ENCODE data around the gene CACNA2D1. TPM values are rescaled to one million over a fixed set of nuclear protein-coding genes. Genes with fewer than 3 reads are reported as not detected.

Gene CACNA2D1
- polyA plus RNA-seq, 1 experiment, result 6.0 TPM

DNA sequence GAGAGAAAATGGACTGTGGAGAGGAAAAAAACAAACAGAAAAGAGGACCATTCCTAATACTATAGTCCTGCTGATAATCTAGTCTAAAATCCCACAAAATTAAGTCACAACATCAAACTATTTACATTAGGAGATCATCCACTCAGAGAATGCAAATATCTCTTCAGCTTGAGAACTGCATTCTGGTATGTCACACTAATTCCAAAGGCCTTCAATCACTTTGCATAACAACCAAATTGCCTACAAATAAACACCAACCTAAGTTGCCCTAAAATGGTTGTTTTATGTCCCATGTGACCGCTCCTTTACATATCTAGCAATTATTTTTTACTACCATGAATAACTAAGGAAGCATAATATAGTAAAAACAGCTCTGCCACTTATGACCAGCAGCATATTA lies 264.3 kb downstream of the CACNA2D1 start:
- Histone ChIP-seq H3K4me3 (ENCODE audit: low read depth, low read length) (no peak overlapping the region), H3K27me3 (ENCODE audit: control insufficient read depth, insufficient read depth, low read length) (no peaks in the 10 kb centered on the region), H3K36me3 (ENCODE audit: control insufficient read depth, insufficient read depth, low read length) (no peaks in the 10 kb centered on the region)
- POLR2A ChIA-PET, result no interaction called here
- no peak for DNase-seq (ENCODE audit: low read depth)
- CTCF ChIA-PET, result interaction anchor here (0.9 to 1.5 kb wide), 2 partner anchors 18 to 55 kb away, joined by 4 read pairs; no protein-coding TSS in a partner anchor
- no peak for TF ChIP-seq CTCF (IDR thresholded peaks at IDR 0.05; ENCODE audit: insufficient read depth, low read depth, low read length)

- CTCF ChIA-PET, result no interaction called here
- no peaks in the 10 kb centered on the region for H3K36me3 ChIP-seq (ENCODE audit: control insufficient read depth, insufficient read depth, low read length)
- POLR2A ChIA-PET, result no interaction called here
- H3K4me3 ChIP-seq (ENCODE audit: low read depth, low read length), result no peak overlapping the region
- no peaks in the 10 kb centered on the region for H3K27me3 ChIP-seq (ENCODE audit: control insufficient read depth, insufficient read depth, low read length)
- no peak for DNase-seq (ENCODE audit: low read depth)
- TF ChIP-seq CTCF (IDR thresholded peaks at IDR 0.05; ENCODE audit: insufficient read depth, low read depth, low read length), result no peak
These were observed 268.3 kb downstream of the CACNA2D1 start for GRCh38 chr7:82175319-82175718.

DNA sequence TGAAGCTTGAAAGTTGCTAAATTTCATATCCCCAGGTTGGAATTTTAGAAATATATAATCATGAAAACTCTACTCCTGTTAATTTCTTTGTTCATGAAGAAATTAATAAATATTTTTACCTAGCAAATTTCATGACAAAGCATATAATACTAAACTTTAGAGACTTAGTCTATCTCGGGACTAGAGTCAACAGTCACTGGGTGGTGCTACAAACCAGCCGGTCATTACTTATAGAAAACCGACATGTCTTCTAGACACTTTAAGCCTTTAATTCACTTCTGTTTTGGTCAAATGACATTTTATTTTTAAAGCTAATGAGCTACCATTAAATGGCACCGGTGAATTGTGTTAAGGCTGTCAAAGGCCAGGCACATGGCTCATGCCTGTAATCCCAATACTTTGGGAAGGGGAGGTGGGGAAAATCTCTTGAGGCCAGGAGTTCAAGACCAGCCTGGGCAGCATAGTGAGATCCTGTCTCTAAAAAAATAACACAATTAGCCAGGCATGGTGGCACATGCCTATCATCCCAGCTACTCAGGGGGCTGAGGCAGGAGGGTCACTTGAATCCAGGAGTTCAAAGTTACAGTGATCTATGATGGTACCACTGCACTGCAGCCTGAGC lies 270.1 kb downstream of the CACNA2D1 start:
- ChIA-PET POLR2A (no interaction called here), CTCF (interaction anchor here (1.6 kb wide), 1 partner anchor 9 kb away, joined by 4 read pairs; no protein-coding TSS in a partner anchor)
- TF ChIP-seq CTCF (IDR thresholded peaks at IDR 0.05; ENCODE audit: insufficient read depth, low read depth, low read length), result no peak
- no peaks in the 10 kb centered on the region for H3K27me3 ChIP-seq (ENCODE audit: control insufficient read depth, insufficient read depth, low read length)
- DNase-seq (ENCODE audit: low read depth), result no peak
- no peak overlapping the region for H3K4me3 ChIP-seq (ENCODE audit: low read depth, low read length)
- H3K36me3 ChIP-seq (ENCODE audit: control insufficient read depth, insufficient read depth, low read length), result no peaks in the 10 kb centered on the region

DNA sequence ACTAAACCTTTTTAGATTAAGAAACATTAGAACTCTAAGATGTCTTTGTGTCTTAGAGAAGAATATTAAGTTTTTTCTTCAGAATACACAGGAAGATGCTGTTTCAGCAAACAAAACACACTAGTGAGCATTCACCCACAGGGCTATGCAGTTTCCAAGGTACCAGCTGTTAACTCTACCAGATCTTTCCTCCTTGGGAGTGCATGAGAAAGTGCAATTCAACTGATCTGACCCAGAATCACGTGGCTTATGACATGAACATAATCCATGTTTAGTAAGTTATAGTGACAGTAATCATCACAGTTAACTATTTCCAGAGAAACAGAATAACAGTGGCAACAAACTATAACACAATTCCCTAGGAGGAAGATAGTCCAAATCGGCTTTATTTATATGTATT lies 270.7 kb downstream of the CACNA2D1 start:
- Histone ChIP-seq H3K36me3 (ENCODE audit: control insufficient read depth, insufficient read depth, low read length) (no peaks in the 10 kb centered on the region), H3K4me3 (ENCODE audit: low read depth, low read length) (no peak overlapping the region), H3K27me3 (ENCODE audit: control insufficient read depth, insufficient read depth, low read length) (no peaks in the 10 kb centered on the region)
- no peak for TF ChIP-seq CTCF (IDR thresholded peaks at IDR 0.05; ENCODE audit: insufficient read depth, low read depth, low read length)
- CTCF ChIA-PET, result interaction anchor here (1.6 kb wide), 1 partner anchor 8 kb away, joined by 4 read pairs; no protein-coding TSS in a partner anchor
- DNase-seq (ENCODE audit: low read depth), result no peak
- POLR2A ChIA-PET, result no interaction called here

- TF ChIP-seq CTCF (IDR thresholded peaks at IDR 0.05; ENCODE audit: insufficient read depth, low read depth, low read length), result no peak
- no peaks in the 10 kb centered on the region for H3K36me3 ChIP-seq (ENCODE audit: control insufficient read depth, insufficient read depth, low read length)
- ChIA-PET POLR2A (no interaction called here), CTCF (interaction anchor here (0.6 kb wide), 1 partner anchor 340 kb away, joined by 3 read pairs; no protein-coding TSS in a partner anchor)
- no peak overlapping the region for H3K4me3 ChIP-seq (ENCODE audit: low read depth, low read length)
- no peaks in the 10 kb centered on the region for H3K27me3 ChIP-seq (ENCODE audit: control insufficient read depth, insufficient read depth, low read length)
- no peak for DNase-seq (ENCODE audit: low read depth)
These were observed 271.6 kb downstream of the CACNA2D1 start for GRCh38 chr7:82172017-82172416.
